PFSK-1 (cell line): ENCODE data around the gene DPYD.

Experiments used
- FOXP2 ChIP-seq: optimal IDR thresholded peaks from 2 replicates; pipeline ENCODE3; 2011; ENCODE audit warnings: borderline replicate concordance, control low read depth, inconsistent platforms; ENCODE audit not compliant: insufficient read depth; ENCODE audit errors: extremely low read length, extremely low read depth
- POLR2AphosphoS5 ChIP-seq: IDR thresholded peaks from 2 replicates; pipeline ENCODE4 v1.6.1; 2012; ENCODE audit warnings: low read depth, mild to moderate bottlenecking, control low read depth, low read length, moderate library complexity
- SIN3A ChIP-seq: IDR thresholded peaks from 2 replicates; pipeline ENCODE4 v1.6.1; 2012; ENCODE audit warnings: mild to moderate bottlenecking, low read length, moderate library complexity, borderline replicate concordance; ENCODE audit not compliant: insufficient read depth
- TAF1 ChIP-seq: IDR thresholded peaks from 2 replicates; pipeline ENCODE4 v1.6.1; 2012; ENCODE audit warnings: low read length, control low read depth, borderline replicate concordance; ENCODE audit not compliant: insufficient read depth
- TF ChIP-seq, protein P1 (sequence below), 2 experiments: IDR thresholded peaks; 2 replicates each; pipeline versions ENCODE4 v1.6.1 to v1.8.0; 2011 to 2012; ENCODE audit warnings: low read depth in 2 of 2, low read length in 2 of 2, control low read depth in 1 of 2, inconsistent platforms in 1 of 2, mild to moderate bottlenecking in 1 of 2, moderate library complexity in 1 of 2; ENCODE audit not compliant: insufficient read depth in 1 of 2

DPYD gene

DNA sequence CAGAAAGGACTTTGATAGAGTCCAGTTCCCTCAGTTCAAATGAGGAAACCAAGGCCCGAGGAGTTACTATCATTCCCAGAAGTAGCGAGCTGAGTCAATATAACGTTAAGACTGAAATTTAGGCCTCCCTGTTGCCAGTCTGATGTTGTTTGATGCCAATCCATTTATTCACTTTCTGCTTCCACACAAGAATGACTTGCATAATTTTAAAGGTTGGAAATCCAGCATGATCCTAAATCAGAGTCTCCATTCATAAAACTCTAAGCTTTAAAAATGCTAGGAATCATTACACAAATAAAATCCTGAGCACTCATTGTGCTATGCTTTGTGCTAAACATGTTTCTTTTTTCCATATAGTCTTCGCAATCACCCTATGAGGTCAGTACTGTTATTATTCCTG is 784.9 kb downstream of the DPYD start:
- TF ChIP-seq POLR2AphosphoS5 (no peak), TAF1 (no peak), FOXP2 (no peak), SIN3A (no peak)
- TF ChIP-seq, protein P1, sequence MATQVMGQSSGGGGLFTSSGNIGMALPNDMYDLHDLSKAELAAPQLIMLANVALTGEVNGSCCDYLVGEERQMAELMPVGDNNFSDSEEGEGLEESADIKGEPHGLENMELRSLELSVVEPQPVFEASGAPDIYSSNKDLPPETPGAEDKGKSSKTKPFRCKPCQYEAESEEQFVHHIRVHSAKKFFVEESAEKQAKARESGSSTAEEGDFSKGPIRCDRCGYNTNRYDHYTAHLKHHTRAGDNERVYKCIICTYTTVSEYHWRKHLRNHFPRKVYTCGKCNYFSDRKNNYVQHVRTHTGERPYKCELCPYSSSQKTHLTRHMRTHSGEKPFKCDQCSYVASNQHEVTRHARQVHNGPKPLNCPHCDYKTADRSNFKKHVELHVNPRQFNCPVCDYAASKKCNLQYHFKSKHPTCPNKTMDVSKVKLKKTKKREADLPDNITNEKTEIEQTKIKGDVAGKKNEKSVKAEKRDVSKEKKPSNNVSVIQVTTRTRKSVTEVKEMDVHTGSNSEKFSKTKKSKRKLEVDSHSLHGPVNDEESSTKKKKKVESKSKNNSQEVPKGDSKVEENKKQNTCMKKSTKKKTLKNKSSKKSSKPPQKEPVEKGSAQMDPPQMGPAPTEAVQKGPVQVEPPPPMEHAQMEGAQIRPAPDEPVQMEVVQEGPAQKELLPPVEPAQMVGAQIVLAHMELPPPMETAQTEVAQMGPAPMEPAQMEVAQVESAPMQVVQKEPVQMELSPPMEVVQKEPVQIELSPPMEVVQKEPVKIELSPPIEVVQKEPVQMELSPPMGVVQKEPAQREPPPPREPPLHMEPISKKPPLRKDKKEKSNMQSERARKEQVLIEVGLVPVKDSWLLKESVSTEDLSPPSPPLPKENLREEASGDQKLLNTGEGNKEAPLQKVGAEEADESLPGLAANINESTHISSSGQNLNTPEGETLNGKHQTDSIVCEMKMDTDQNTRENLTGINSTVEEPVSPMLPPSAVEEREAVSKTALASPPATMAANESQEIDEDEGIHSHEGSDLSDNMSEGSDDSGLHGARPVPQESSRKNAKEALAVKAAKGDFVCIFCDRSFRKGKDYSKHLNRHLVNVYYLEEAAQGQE (IDR thresholded peaks at IDR 0.05; ENCODE audit: insufficient read depth in 1 of 2, low read depth in 2 of 2, low read length in 2 of 2) = no peak

DNA sequence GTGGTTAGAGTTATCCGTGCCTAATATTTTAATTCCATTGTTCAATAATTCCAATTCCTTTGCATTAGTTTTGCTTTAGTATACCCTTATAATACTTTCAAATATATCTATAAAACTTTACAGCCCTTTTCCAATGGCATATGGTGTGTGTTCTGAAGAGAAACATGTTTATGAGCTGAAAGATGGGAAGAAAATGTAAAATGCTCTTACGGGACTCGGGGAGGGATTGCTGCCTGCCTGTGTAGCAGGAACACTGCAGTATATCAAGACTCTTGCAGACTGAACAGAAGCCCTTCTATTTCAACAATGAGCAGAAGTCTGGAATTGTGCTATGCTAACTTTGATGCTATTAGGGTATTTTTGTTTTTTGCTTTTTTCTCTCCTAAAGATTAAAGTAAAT is 792.4 kb downstream of the DPYD start:
- TF ChIP-seq, protein P1 (IDR thresholded peaks at IDR 0.05; ENCODE audit: insufficient read depth in 1 of 2, low read depth in 2 of 2, low read length in 2 of 2) = no peak
- TF ChIP-seq TAF1 = no peak
- no peak for TF ChIP-seq SIN3A
- no peak for TF ChIP-seq FOXP2
- no peak for TF ChIP-seq POLR2AphosphoS5

GRCh38 chr1:97123717-97124431 is 797.0 kb downstream of the DPYD start:
- TF ChIP-seq TAF1 = no peak
- TF ChIP-seq POLR2AphosphoS5 = no peak
- TF ChIP-seq, protein P1 (IDR thresholded peaks at IDR 0.05; ENCODE audit: insufficient read depth in 1 of 2, low read depth in 2 of 2, low read length in 2 of 2) = no peak
- TF ChIP-seq SIN3A = no peak
- TF ChIP-seq FOXP2 = no peak

GRCh38 chr1:97120806-97121205 is 800.0 kb downstream of the DPYD start:
- no peak for TF ChIP-seq TAF1
- TF ChIP-seq FOXP2 = no peak
- TF ChIP-seq SIN3A = no peak
- no peak for TF ChIP-seq POLR2AphosphoS5
- TF ChIP-seq, protein P1 (IDR thresholded peaks at IDR 0.05; ENCODE audit: insufficient read depth in 1 of 2, low read depth in 2 of 2, low read length in 2 of 2) = no peak
